NT2/D1 (cell line): Measurements from ENCODE around the gene SDK1.
"Not testable (repeated sequence)": the region's sequence is repeated elsewhere in the genome, so short reads cannot be mapped to it uniquely, and the experiment has no call there.

Source experiments
- DNase-seq: peaks from one replicate; pipeline ENCODE4 v3.0.0-alpha.2; 2011; ENCODE audit warnings: low read depth, low spot score
- H3K27me3 ChIP-seq: 2 replicates; pipeline ENCODE4 v1.6.0; 2011; ENCODE audit warnings: mild to moderate bottlenecking; ENCODE audit not compliant: insufficient read length, insufficient read depth
- H3K36me3 ChIP-seq: 2 replicates; pipeline ENCODE4 v1.6.1; 2011; ENCODE audit warnings: mild to moderate bottlenecking, low read length, mixed read lengths; ENCODE audit not compliant: insufficient read depth, insufficient read length
- H3K4me1 ChIP-seq: 2 replicates; pipeline ENCODE4 v1.5.1; 2011; ENCODE audit not compliant: insufficient read depth, insufficient read length
- H3K4me3 ChIP-seq: 2 replicates; pipeline ENCODE4 v1.5.1; 2011; ENCODE audit warnings: low read depth; ENCODE audit not compliant: insufficient read length
- H3K9ac ChIP-seq: 2 replicates; pipeline ENCODE4 v1.6.0; 2011; ENCODE audit warnings: low read depth; ENCODE audit not compliant: insufficient read length
- H3K9me3 ChIP-seq: 2 replicates; pipeline ENCODE4 v1.5.1; 2011; ENCODE audit warnings: mild to moderate bottlenecking, low read length; ENCODE audit not compliant: insufficient read depth
- SUZ12 ChIP-seq: IDR thresholded peaks from 2 replicates; pipeline ENCODE4 v1.6.1; 2011; ENCODE audit not compliant: insufficient read length, insufficient read depth; ENCODE audit errors: extremely low read depth
- YY1 ChIP-seq: IDR thresholded peaks from 2 replicates; pipeline ENCODE4 v1.6.1; 2011; ENCODE audit not compliant: insufficient read length, insufficient read depth
- ZNF274 ChIP-seq: IDR thresholded peaks from 2 replicates; pipeline ENCODE4 v1.6.1; 2011; ENCODE audit warnings: mild to moderate bottlenecking, low read depth, low read length

SDK1 gene

GRCh38 chr7:4230352-4230751 lies 929.3 kb downstream of the SDK1 start:
- no peaks in the 10 kb centered on the region for H3K4me1 ChIP-seq
- H3K36me3 ChIP-seq: no peaks in the 10 kb centered on the region
- no peak for DNase-seq
- H3K9me3 ChIP-seq: no peaks in the 10 kb centered on the region
- no peak overlapping the region for H3K9ac ChIP-seq
- no peaks in the 10 kb centered on the region for H3K27me3 ChIP-seq
- TF ChIP-seq SUZ12 (no peak), YY1 (no peak), ZNF274 (no peak)
- no peak overlapping the region for H3K4me3 ChIP-seq

- TF ChIP-seq ZNF274 (no peak), YY1 (no peak)
- no peaks in the 10 kb centered on the region for H3K4me1 ChIP-seq
- DNase-seq: no peak
These were observed 932.1 kb downstream of the SDK1 start for GRCh38 chr7:4233146-4233545.

GRCh38 chr7:4233621-4234497 lies 932.8 kb downstream of the SDK1 start:
- H3K9ac ChIP-seq: no peak overlapping the region
- no peaks in the 10 kb centered on the region for H3K27me3 ChIP-seq
- no peak for TF ChIP-seq YY1
- no peak for TF ChIP-seq ZNF274
- TF ChIP-seq SUZ12: no peak
- no peaks in the 10 kb centered on the region for H3K9me3 ChIP-seq
- H3K36me3 ChIP-seq: no peaks in the 10 kb centered on the region
- H3K4me3 ChIP-seq: no peak overlapping the region
- H3K4me1 ChIP-seq: no peaks in the 10 kb centered on the region
- DNase-seq: no peak

More at GRCh38 chr7:4233146-4233545, 932.1 kb downstream of the SDK1 start:
- Histone ChIP-seq H3K36me3 (no peaks in the 10 kb centered on the region), H3K27me3 (no peaks in the 10 kb centered on the region), H3K9me3 (no peaks in the 10 kb centered on the region), H3K4me3 (no peak overlapping the region), H3K9ac (no peak overlapping the region)

- no peaks in the 10 kb centered on the region for H3K27me3 ChIP-seq
- no peak for TF ChIP-seq SUZ12
These were observed 933.4 kb downstream of the SDK1 start for GRCh38 chr7:4234498-4234855.

GRCh38 chr7:4234886-4235285 lies 933.8 kb downstream of the SDK1 start:
- Histone ChIP-seq H3K4me1 (no peaks in the 10 kb centered on the region), H3K9ac (no peak overlapping the region), H3K36me3 (no peaks in the 10 kb centered on the region), H3K9me3 (no peaks in the 10 kb centered on the region), H3K27me3 (no peaks in the 10 kb centered on the region), H3K4me3 (no peak overlapping the region)
- TF ChIP-seq ZNF274 (no peak), SUZ12 (no peak), YY1 (no peak)
- DNase-seq: no peak

More at GRCh38 chr7:4234498-4234855, 933.4 kb downstream of the SDK1 start:
- H3K9me3 ChIP-seq: no peaks in the 10 kb centered on the region
- no peak overlapping the region for H3K4me3 ChIP-seq
- no peaks in the 10 kb centered on the region for H3K4me1 ChIP-seq
- no peak for DNase-seq
- H3K9ac ChIP-seq: no peak overlapping the region
- H3K36me3 ChIP-seq: no peaks in the 10 kb centered on the region

- TF ChIP-seq SUZ12 (no peak), ZNF274 (no peak), YY1 (no peak)
- H3K9me3 ChIP-seq: no peaks in the 10 kb centered on the region
- no peaks in the 10 kb centered on the region for H3K36me3 ChIP-seq
- no peak for DNase-seq
- no peak overlapping the region for H3K9ac ChIP-seq
- no peak overlapping the region for H3K4me3 ChIP-seq
- H3K27me3 ChIP-seq: no peaks in the 10 kb centered on the region
- peaks cover 3% of the 10 kb centered on the region for H3K4me1 ChIP-seq
These were observed 934.5 kb downstream of the SDK1 start for GRCh38 chr7:4235596-4235995.

GRCh38 chr7:4236389-4236788 lies 935.3 kb downstream of the SDK1 start:
- Histone ChIP-seq H3K36me3 (no peaks in the 10 kb centered on the region), H3K9ac (no peak overlapping the region), H3K9me3 (no peaks in the 10 kb centered on the region), H3K4me3 (no peak overlapping the region), H3K27me3 (no peaks in the 10 kb centered on the region), H3K4me1 (peaks cover 5% of the 10 kb centered on the region)
- DNase-seq: no peak
- TF ChIP-seq SUZ12 (no peak), ZNF274 (no peak)

- H3K4me1 ChIP-seq: not testable (repeated sequence)
These were observed 935.8 kb downstream of the SDK1 start for GRCh38 chr7:4236873-4237272.

More at GRCh38 chr7:4236873-4237272, 935.8 kb downstream of the SDK1 start:
- not testable (repeated sequence) for H3K27me3 ChIP-seq, DNase-seq, H3K4me3 ChIP-seq, H3K9me3 ChIP-seq, H3K9ac ChIP-seq, H3K36me3 ChIP-seq
